Limb (tissue), 2 donors: ENCODE results near the gene MYOF.
"Not testable (repeated sequence)": the region's sequence is repeated elsewhere in the genome, so short reads cannot be mapped to it uniquely, and the experiment has no call there.

ENCODE experiments used
- DNase-seq, 2 donors: peaks; one replicate each; pipeline ENCODE4 v3.0.0-alpha.2; 2016; ENCODE audit errors: extremely low spot score in 2 of 2

MYOF gene

GRCh38 chr10:93352638-93353383 lies 129.3 kb downstream of the MYOF start:
- peak in 1 of 2 donors; percentile 61 for DNase-seq

GRCh38 chr10:93346694-93347093 lies 135.4 kb downstream of the MYOF start:
- DNase-seq: no peak

- peak in 1 of 2 donors; percentile 12 for DNase-seq
Measured at GRCh38 chr10:93346108-93346507, 136.0 kb downstream of the MYOF start.

GRCh38 chr10:93344691-93345090 lies 137.4 kb downstream of the MYOF start:
- no peak for DNase-seq

GRCh38 chr10:93342921-93343320 lies 139.2 kb downstream of the MYOF start:
- DNase-seq: no peak

- no peak for DNase-seq
Measured at GRCh38 chr10:93342366-93342765, 139.8 kb downstream of the MYOF start.

- no peak for DNase-seq
Measured at GRCh38 chr10:93337309-93337721, 144.8 kb downstream of the MYOF start.

- DNase-seq: no peak
Measured at GRCh38 chr10:93336678-93337077, 145.5 kb downstream of the MYOF start.

- DNase-seq: no peak
Measured at GRCh38 chr10:93336110-93336509, 146.0 kb downstream of the MYOF start.

GRCh38 chr10:93334901-93335327 lies 147.2 kb downstream of the MYOF start:
- DNase-seq: no peak

GRCh38 chr10:93334181-93334580 lies 148.0 kb downstream of the MYOF start:
- DNase-seq: no peak

- DNase-seq: no peak
Measured at GRCh38 chr10:93333278-93333978, 148.7 kb downstream of the MYOF start.

GRCh38 chr10:93330824-93331223 lies 151.3 kb downstream of the MYOF start:
- no peak for DNase-seq

- no peak for DNase-seq
Measured at GRCh38 chr10:93319896-93320295, 162.2 kb downstream of the MYOF start.

GRCh38 chr10:93319096-93319495 lies 163.0 kb downstream of the MYOF start:
- DNase-seq: no peak

- DNase-seq: no peak
Measured at GRCh38 chr10:93315246-93315645, 166.9 kb downstream of the MYOF start.

GRCh38 chr10:93314656-93315055 lies 167.5 kb downstream of the MYOF start:
- not testable (repeated sequence) for DNase-seq

GRCh38 chr10:93313798-93314197 lies 168.3 kb downstream of the MYOF start:
- DNase-seq: no peak

- DNase-seq: no peak
Measured at GRCh38 chr10:93309062-93309461, 173.1 kb downstream of the MYOF start.

GRCh38 chr10:93305122-93305521 lies 177.0 kb downstream of the MYOF start:
- DNase-seq: no peak

GRCh38 chr10:93300981-93301380 lies 181.2 kb downstream of the MYOF start:
- no peak for DNase-seq

- no peak for DNase-seq
Measured at GRCh38 chr10:93300288-93300917, 181.7 kb downstream of the MYOF start.
